ENCODE measurements around the gene FOXF1. TPM values are rescaled to one million over a fixed set of nuclear protein-coding genes. Genes with fewer than 3 reads are reported as not detected.

Gene FOXF1
- total and polyA plus RNA-seq, 8 donors = 15.7 to 37.9 (median 22.3) TPM

- Histone ChIP-seq H3K4me3 (peak overlapping the region in 1 of 4 donors; percentile 53), H3K27me3 (peaks cover 0 to 94% (median 76%) of the 10 kb centered on the region in 3 donors), H3K4me1 (peaks cover 9 to 37% (median 28%) of the 10 kb centered on the region in 4 donors), H3K36me3 (peaks cover 0 to 28% (median 3%) of the 10 kb centered on the region in 4 donors), H3K9me3 (no peaks in the 10 kb centered on the region), H3K27ac (peak overlapping the region; percentile 58 to 99 (median 91))
- peak; percentile 46 to 91 for DNase-seq
- intact Hi-C loops (cut with DNase I; ENCODE audit: low total_unique reads) = no loop called here
- peak in 5 of 7 experiments; percentile 37 to 54 (median 43) for TF ChIP-seq CTCF (IDR thresholded peaks at IDR 0.05)
- no peak for TF ChIP-seq EP300 (IDR thresholded peaks at IDR 0.05)
- no peak for TF ChIP-seq POLR2A (IDR thresholded peaks at IDR 0.05)
- peak; percentile 12 to 56 (median 28) for TF ChIP-seq POLR2AphosphoS5 (IDR thresholded peaks at IDR 0.05)
- 18 to 22% (median 19%) methylated on average over 13 to 17 of the region's 17 CpGs for WGBS, 5 donors
These were observed 7.4 kb downstream of the FOXF1 start for GRCh38 chr16:86517652-86518258.

DNA sequence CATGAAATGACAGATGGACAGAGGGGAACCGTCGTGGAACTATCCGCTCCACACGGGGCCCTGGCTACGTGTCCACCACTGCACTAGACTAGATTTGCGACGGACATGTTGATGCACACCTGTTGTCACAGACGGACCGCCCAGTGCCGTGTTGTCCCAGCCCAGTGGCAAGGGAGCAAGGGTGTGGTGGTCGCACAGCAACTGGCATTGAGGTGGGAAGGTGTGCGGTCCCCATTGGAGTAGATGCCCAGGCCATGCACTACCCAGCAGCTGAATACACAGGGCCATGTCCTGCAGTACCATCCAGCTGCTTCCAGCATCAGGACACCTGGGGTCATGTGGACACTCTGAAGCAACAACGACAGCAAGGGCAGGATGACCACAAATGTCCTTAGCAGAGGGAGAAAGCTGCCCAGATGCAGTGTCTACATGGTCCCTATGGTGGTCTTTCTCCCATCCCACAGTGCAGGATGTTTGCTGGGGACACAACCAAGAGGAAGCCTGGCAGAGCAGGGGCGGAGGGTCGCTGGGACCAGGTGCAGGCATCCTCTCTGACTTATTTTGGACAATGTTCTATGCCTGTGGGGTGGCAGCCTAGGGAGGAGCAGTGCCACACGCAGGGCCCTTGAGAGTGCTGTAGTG is 8.8 kb downstream of the FOXF1 start:
- peaks cover 0 to 15% (median 3%) of the 10 kb centered on the region in 4 donors for H3K36me3 ChIP-seq
- peaks cover 0 to 80% (median 64%) of the 10 kb centered on the region in 3 donors for H3K27me3 ChIP-seq
- DNase-seq = peak in 1 of 2 donors; percentile 19
- no peaks in the 10 kb centered on the region for H3K9me3 ChIP-seq
- H3K27ac ChIP-seq = peak overlapping the region in 4 of 5 donors; percentile 29 to 99 (median 94)
- peaks cover 9 to 37% (median 28%) of the 10 kb centered on the region in 4 donors for H3K4me1 ChIP-seq
- TF ChIP-seq POLR2AphosphoS5 (IDR thresholded peaks at IDR 0.05) (peak in 1 of 3 donors; percentile 14), POLR2A (IDR thresholded peaks at IDR 0.05) (no peak), EP300 (IDR thresholded peaks at IDR 0.05) (no peak), CTCF (IDR thresholded peaks at IDR 0.05) (no peak)
- 74 to 81% (median 77%) methylated on average over 2 to 16 of the region's 16 CpGs for WGBS, 5 donors
- intact Hi-C loops (cut with DNase I; ENCODE audit: low total_unique reads) = no loop called here
- H3K4me3 ChIP-seq = peak overlapping the region in 1 of 4 donors; percentile 28

DNA sequence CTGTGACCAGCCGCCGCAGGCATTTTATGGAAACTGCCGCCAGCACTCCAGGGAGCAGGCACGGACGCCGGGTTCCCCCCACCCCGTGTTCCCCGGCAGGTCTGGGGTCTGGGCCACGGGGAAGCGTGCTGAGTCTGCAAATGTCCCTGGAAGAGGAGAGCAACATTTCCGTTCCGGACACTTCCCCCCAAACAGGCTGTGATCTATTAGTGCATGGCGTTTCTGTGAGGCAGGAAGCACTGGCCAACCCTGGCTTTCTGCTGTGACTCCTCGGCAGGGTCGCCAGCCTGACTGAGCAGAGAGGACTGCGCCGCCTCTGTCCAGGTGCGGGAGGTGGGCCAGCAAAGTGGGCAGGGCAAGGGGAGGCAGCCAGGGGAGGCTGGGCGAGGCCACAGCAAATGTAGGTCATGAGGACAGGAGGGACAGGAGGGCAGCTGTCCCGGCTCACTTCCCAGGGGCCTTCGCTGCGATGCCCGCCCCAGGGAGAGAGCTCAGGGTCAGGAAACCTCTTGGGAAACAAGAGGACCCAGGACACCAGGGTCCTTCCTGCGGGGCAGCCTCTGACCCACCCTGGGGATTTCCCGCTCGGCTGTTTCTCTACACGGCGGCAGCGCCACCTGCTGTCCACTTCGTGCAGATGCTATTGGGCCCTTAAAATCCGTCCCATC is 9.5 kb downstream of the FOXF1 start:
- intact Hi-C loops (cut with DNase I; ENCODE audit: low total_unique reads) = loop anchor here (5.0 to 10.0 kb wide), 2 partner anchors 447 to 695 kb away; no protein-coding TSS in a partner anchor
- H3K4me3 ChIP-seq = peak overlapping the region in 3 of 4 donors; percentile 6 to 28 (median 26)

More for the DNA sequence above, 9.5 kb downstream of the FOXF1 start:
- 2 to 24% (median 16%) methylated on average over 10 to 31 of the region's 31 CpGs for WGBS, 5 donors
- H3K27ac ChIP-seq = peak overlapping the region; percentile 47 to 99 (median 91)
- TF ChIP-seq POLR2A (IDR thresholded peaks at IDR 0.05) (no peak), POLR2AphosphoS5 (IDR thresholded peaks at IDR 0.05) (peak in 2 of 3 donors; percentile 2 to 6), CTCF (IDR thresholded peaks at IDR 0.05) (peak in 5 of 7 experiments; percentile 60 to 88 (median 70)), EP300 (IDR thresholded peaks at IDR 0.05) (no peak)
- peaks cover 0 to 11% (median 3%) of the 10 kb centered on the region in 4 donors for H3K36me3 ChIP-seq
- H3K9me3 ChIP-seq = no peaks in the 10 kb centered on the region
- H3K4me1 ChIP-seq = peaks cover 9 to 37% (median 28%) of the 10 kb centered on the region in 4 donors
- peaks cover 0 to 73% (median 60%) of the 10 kb centered on the region in 3 donors for H3K27me3 ChIP-seq
- DNase-seq = peak; percentile 59 to 88
